ENCODE measurements around the gene GATA5.

- TF ChIP-seq ELF1 (IDR thresholded peaks at IDR 0.05), result no peak
- no peak for TF ChIP-seq CTCF (IDR thresholded peaks at IDR 0.05)
- no peak for TF ChIP-seq REST (IDR thresholded peaks at IDR 0.05; ENCODE audit: low read depth, low read length)
Observed at GRCh38 chr20:62448788-62449187, 27.0 kb downstream of the GATA5 start.
